Mesothelial cell of epicardium (in vitro differentiated cells): ENCODE measurements around the gene CYP2D6. TPM values are rescaled to one million over a fixed set of nuclear protein-coding genes. Genes with fewer than 3 reads are reported as not detected.

Experiments used
- DNase-seq, 2 experiments: peaks; one replicate each; pipeline ENCODE4 v3.0.0; 2021; ENCODE audit warnings: low spot score in 2 of 2; ENCODE audit not compliant: unreplicated experiment in 2 of 2
- H3K27ac Mint-ChIP-seq: 2 replicates; pipeline ENCODE4 v1.8.0; 2021; ENCODE audit warnings: mixed read lengths
- H3K27me3 Mint-ChIP-seq: 2 replicates; pipeline ENCODE4 v1.8.0; 2021; ENCODE audit warnings: low read depth, mixed read lengths
- H3K36me3 Mint-ChIP-seq: 2 replicates; pipeline ENCODE4 v1.8.0; 2021; ENCODE audit warnings: mixed read lengths
- H3K4me1 Mint-ChIP-seq: 2 replicates; pipeline ENCODE4 v1.8.0; 2021; ENCODE audit warnings: mixed read lengths
- H3K4me3 Mint-ChIP-seq: 2 replicates; pipeline ENCODE4 v1.8.0; 2021; ENCODE audit warnings: mild to moderate bottlenecking, moderate library complexity, mixed read lengths
- H3K9me3 Mint-ChIP-seq: 2 replicates; pipeline ENCODE4 v1.8.0; 2021; ENCODE audit warnings: mixed read lengths
- CTCF ChIP-seq: fragments of 200-600 bp; sonication (generic); IDR thresholded peaks from one replicate; pipeline ENCODE4 v1.5.0; 2021; ENCODE audit warnings: antibody characterized with exemption; ENCODE audit not compliant: unreplicated experiment
- total RNA-seq: library from RNA; stranded (reverse); gene quantifications from 3 replicates; pipeline ENCODE4 v1.2.1, GENCODE V29; 2021

Gene CYP2D6
- total RNA-seq, 1 donor from 2014 or later = 7.2 TPM

GRCh38 chr22:42078469-42079318 lies 51.9 kb downstream of the CYP2D6 start:
- Mint-ChIP-seq H3K27me3 (no peaks in the 10 kb centered on the region), H3K4me1 (peaks cover 31% of the 10 kb centered on the region), H3K27ac (peak overlapping the region; percentile 98), H3K36me3 (peaks cover 11% of the 10 kb centered on the region), H3K9me3 (no peaks in the 10 kb centered on the region), H3K4me3 (peak overlapping the region; percentile 85)
- DNase-seq = no peak
- TF ChIP-seq CTCF = no peak

GRCh38 chr22:42077486-42078125 lies 53.0 kb downstream of the CYP2D6 start:
- Mint-ChIP-seq H3K27me3 (no peaks in the 10 kb centered on the region), H3K4me3 (no peak overlapping the region), H3K9me3 (no peaks in the 10 kb centered on the region), H3K36me3 (peaks cover 7% of the 10 kb centered on the region), H3K27ac (peak overlapping the region; percentile 98), H3K4me1 (peaks cover 42% of the 10 kb centered on the region)
- DNase-seq = no peak
- no peak for TF ChIP-seq CTCF

GRCh38 chr22:42076764-42077485 lies 53.7 kb downstream of the CYP2D6 start:
- H3K36me3 Mint-ChIP-seq = peaks cover 3% of the 10 kb centered on the region

More at GRCh38 chr22:42076764-42077485, 53.7 kb downstream of the CYP2D6 start:
- no peak for DNase-seq
- no peaks in the 10 kb centered on the region for H3K9me3 Mint-ChIP-seq
- H3K4me3 Mint-ChIP-seq = no peak overlapping the region
- TF ChIP-seq CTCF = no peak
- H3K27me3 Mint-ChIP-seq = no peaks in the 10 kb centered on the region
- H3K4me1 Mint-ChIP-seq = peaks cover 45% of the 10 kb centered on the region
- H3K27ac Mint-ChIP-seq = no peak overlapping the region

Other genes starting within 250 kb of the CYP2D6 start
- gene SHISA8, start 215.7 kb downstream of the CYP2D6 start, total RNA-seq = not detected in 3 replicates
- gene TNFRSF13C, start 204.0 kb downstream of the CYP2D6 start, total RNA-seq = 3.1 to 3.5 TPM (median 3.3 TPM) in 3 replicates
- gene CENPM, start 183.7 kb downstream of the CYP2D6 start, total RNA-seq = 12.5 to 14.9 TPM (median 13.3 TPM) in 3 replicates
- gene SEPTIN3, start 161.4 kb downstream of the CYP2D6 start, total RNA-seq = 8.8 to 9.0 TPM (median 9.0 TPM) in 3 replicates
- not detected in 3 replicates for gene WBP2NL, start 132.0 kb downstream of the CYP2D6 start, total RNA-seq
- gene NAGA, start 60.0 kb downstream of the CYP2D6 start, total RNA-seq = 19.4 to 20.7 TPM (median 19.5 TPM) in 3 replicates
- 7.8 to 8.3 TPM (median 8.1 TPM) in 3 replicates for gene PHETA2, start 56.6 kb downstream of the CYP2D6 start, total RNA-seq
- 71.0 to 87.4 TPM (median 78.9 TPM) in 3 replicates for gene SMDT1, start 51.1 kb downstream of the CYP2D6 start, total RNA-seq
- 52.6 to 54.2 TPM (median 53.4 TPM) in 3 replicates for gene NDUFA6, start 40.0 kb downstream of the CYP2D6 start, total RNA-seq
- gene TCF20, start 139.8 kb upstream of the CYP2D6 start, total RNA-seq = 77.4 to 82.2 TPM (median 80.7 TPM) in 3 replicates